HL-60 (cell line): ENCODE measurements around the gene MTREX.

Experiments used
- CTCF ChIP-seq: IDR thresholded peaks from one replicate; pipeline ENCODE4 v1.5.1; 2011; ENCODE audit warnings: low read length, control low read depth, inconsistent platforms; ENCODE audit not compliant: insufficient read depth
- POLR2AphosphoS5 ChIP-seq: IDR thresholded peaks from 2 replicates; pipeline ENCODE4 v1.6.1; 2012; ENCODE audit warnings: low read depth

GRCh38 chr5:55472642-55473041 is 164.9 kb downstream of the MTREX start:
- TF ChIP-seq CTCF (no peak), POLR2AphosphoS5 (no peak)
